HepG2 (cell line): ENCODE results near the gene ATP10A. TPM values are rescaled to one million over a fixed set of nuclear protein-coding genes. Genes with fewer than 3 reads are reported as not detected.

Source experiments
- ATAC-seq: fragments of 200-7000 bp; cut with Tn5 transposase; 3 replicates; pipeline ENCODE4 v1.9.1; 2020; ENCODE audit warnings: mild to moderate bottlenecking, moderate library complexity
- BruUV-seq: library from RNA; stranded (reverse); fragments of 400-500 nt; replicated peaks from 2 replicates; lab custom pipeline; 2021; lab: Mats Ljungman, UMichigan
- CTCF ChIA-PET: fragments of 300-600 bp; formaldehyde crosslinking; extraction: SDS; loops from one replicate; lab custom pipeline; 2021; ENCODE audit warnings: low total read pairs, inconsistent platforms, low intra/inter-chr PET ratio; lab: Yijun Ruan, JAX
- POLR2A ChIA-PET: fragments of 350-600 bp; sonication (Branson Sonifier 250); formaldehyde crosslinking; loops from one replicate; lab custom pipeline; 2020; ENCODE audit warnings: antibody characterized with exemption, inconsistent platforms; lab: Yijun Ruan, JAX
- DNase-seq: peaks from one replicate; pipeline ENCODE4 v3.0.0-alpha.2; 2015; ENCODE audit warnings: low spot score
- FAIRE-seq: peaks from 3 replicates; lab custom pipeline; 2011; peaks lifted over from hg19 to GRCh38; lab: Jason Lieb, UNC
- H2AFZ ChIP-seq: one replicate; pipeline ENCODE4 v1.6.1; 2011; ENCODE audit warnings: low read length, inconsistent platforms
- H3K27ac ChIP-seq: fragments of 300-600 bp; 3 replicates; pipeline ENCODE4 v1.8.0; 2011; ENCODE audit warnings: mixed run types, mild to moderate bottlenecking, mixed read lengths, low read length, inconsistent platforms; ENCODE audit not compliant: insufficient read depth; ENCODE audit errors: extremely low read length
- H3K27me3 ChIP-seq, 2 experiments: fragments of 200-600 bp in 1 of 2; 2 replicates in 1 of 2; 3 replicates in 1 of 2; pipeline versions ENCODE4 v1.6.0 to v1.8.0; 2011; ENCODE audit warnings: low read length in 2 of 2, mild to moderate bottlenecking in 2 of 2, moderate library complexity in 2 of 2, inconsistent platforms in 1 of 2; ENCODE audit not compliant: insufficient read depth in 2 of 2, control insufficient read depth in 1 of 2
- H3K36me3 ChIP-seq, 2 experiments: fragments of 200-600 bp in 1 of 2; replicated peaks in 1 of 2; 2 replicates in 1 of 2; 3 replicates in 1 of 2; pipeline versions ENCODE4 v1.5.1 to v1.8.0; 2011; ENCODE audit warnings: low read length in 2 of 2, inconsistent platforms in 1 of 2; ENCODE audit not compliant: insufficient read depth in 2 of 2, control insufficient read depth in 1 of 2
- H3K4me1 ChIP-seq: 2 replicates; pipeline ENCODE4 v1.5.1; 2012; ENCODE audit warnings: low read length, inconsistent platforms; ENCODE audit not compliant: insufficient read depth
- H3K4me2 ChIP-seq: 2 replicates; pipeline ENCODE4 v1.6.0; 2011; ENCODE audit warnings: low read depth, low read length, inconsistent platforms
- H3K4me3 ChIP-seq, 3 experiments: fragments of 200-600 bp in 1 of 3; sonication (generic), shearing (Covaris generic) in 1 of 3; replicated peaks in 1 of 3; 2 replicates each; pipeline ENCODE4 v1.5.1; 2011 to 2016; ENCODE audit warnings: low read length in 3 of 3, inconsistent platforms in 2 of 3, low read depth in 2 of 3, mild to moderate bottlenecking in 2 of 3, control low read depth in 1 of 3, mixed read lengths in 1 of 3; ENCODE audit not compliant: insufficient read depth in 1 of 3
- H3K79me2 ChIP-seq: one replicate; pipeline ENCODE4 v1.6.1; 2011; ENCODE audit warnings: low read length, inconsistent platforms; ENCODE audit not compliant: insufficient read depth
- H3K9ac ChIP-seq: 2 replicates; pipeline ENCODE4 v1.6.0; 2011; ENCODE audit warnings: mild to moderate bottlenecking, low read depth, low read length, inconsistent platforms; ENCODE audit not compliant: insufficient read depth
- H3K9me3 ChIP-seq: 2 replicates; pipeline ENCODE4 v1.5.1; 2012; ENCODE audit warnings: mild to moderate bottlenecking, low read length
- H4K20me1 ChIP-seq: 2 replicates; pipeline ENCODE4 v1.6.0; 2011; ENCODE audit warnings: inconsistent platforms, mild to moderate bottlenecking, low read length, moderate library complexity; ENCODE audit not compliant: insufficient read depth
- ATAD3A ChIP-seq: sonication (generic); formaldehyde crosslinking; IDR thresholded peaks from 2 replicates; pipeline ENCODE4 v1.4.0; 2020; ENCODE audit warnings: missing genetic modification reagents
- GPN1 ChIP-seq: sonication (generic); formaldehyde crosslinking; IDR thresholded peaks from 2 replicates; pipeline ENCODE4 v1.5.1; 2020; ENCODE audit warnings: missing genetic modification reagents, borderline replicate concordance
- KDM3A ChIP-seq: IDR thresholded peaks from 2 replicates; pipeline ENCODE4 v1.6.1; 2018; ENCODE audit warnings: low read depth, missing compliant biosample characterization
- ONECUT2 ChIP-seq: sonication (generic); formaldehyde crosslinking; IDR thresholded peaks from 2 replicates; pipeline ENCODE4 v1.4.0; 2020; ENCODE audit warnings: missing genetic modification reagents
- RFX5 ChIP-seq: IDR thresholded peaks from 2 replicates; pipeline ENCODE4 v1.6.1; 2011; ENCODE audit warnings: low read depth, low read length, improper control_type of control experiment
- STAT5B ChIP-seq: sonication (generic); formaldehyde crosslinking; IDR thresholded peaks from 2 replicates; pipeline ENCODE4 v1.4.0; 2020; ENCODE audit warnings: missing genetic modification reagents
- TMF1 ChIP-seq: sonication (generic); formaldehyde crosslinking; IDR thresholded peaks from 2 replicates; pipeline ENCODE4 v1.8.1; 2022; ENCODE audit warnings: low read depth, missing genetic modification reagents
- ZBTB8A ChIP-seq: sonication (generic); formaldehyde crosslinking; IDR thresholded peaks from 2 replicates; pipeline ENCODE4 v1.4.0; 2020; ENCODE audit warnings: mild to moderate bottlenecking, low read depth, missing genetic modification reagents, borderline replicate concordance
- ZNF101 ChIP-seq: sonication (generic); formaldehyde crosslinking; IDR thresholded peaks from 2 replicates; pipeline ENCODE4 v1.4.0; 2020; ENCODE audit warnings: mild to moderate bottlenecking, low read depth, missing genetic modification reagents, borderline replicate concordance
- ZNF572 ChIP-seq: sonication (generic); formaldehyde crosslinking; IDR thresholded peaks from 2 replicates; pipeline ENCODE4 v1.5.1; 2020; ENCODE audit warnings: mild to moderate bottlenecking, missing genetic modification reagents
- ZNF629 ChIP-seq: sonication (generic); formaldehyde crosslinking; conservative IDR thresholded peaks from 2 replicates; pipeline ENCODE4 v1.5.0; 2020; ENCODE audit warnings: missing genetic modification reagents
- WGBS: methylation state at CpG from one replicate; pipeline ENCODE4 v1.1.6; 2017; ENCODE audit warnings: low lambda C conversion rate; 5-methylcytosine and 5-hydroxymethylcytosine counted together
- in situ Hi-C: cut with HindIII; loops from 2 replicates; pipeline ENCODE4 v1.10.0; 2017; ENCODE audit warnings: low pct_unique_long_range_greater_than_20kb; ENCODE audit not compliant: extremely low pct_ligation_motif_present
- intact Hi-C: fragments of 100-400 bp; cut with micrococcal nuclease; formaldehyde crosslinking; loops from one replicate; pipeline ENCODE4 v1.10.0; 2022; ENCODE audit not compliant: unreplicated experiment
- polyA plus RNA-seq, 8 experiments: library from polyadenylated mRNA; depleted of rRNA in 3 of 8; stranded (reverse) in 7 of 8; unstranded in 1 of 8; fragments of >200 nt; fragmentation: Illumina TruSeq in 4 of 8; extraction: Trizol in 4 of 8; gene quantifications; 2 replicates each; pipeline versions ENCODE4 v1.2.1 to v1.2.3, GENCODE V29; 2011 to 2016; ENCODE audit warnings: low read depth in 4 of 8, missing spikeins in 1 of 8, mixed read lengths in 1 of 8; ENCODE audit not compliant: insufficient read depth in 1 of 8
- total RNA-seq, 5 experiments: library from RNA; depleted of rRNA; stranded (reverse); fragments of >200 nt; fragmentation: Illumina TruSeq; extraction: Trizol; gene quantifications; 2 replicates each; pipeline ENCODE4 v1.2.3, GENCODE V29; 2016; ENCODE audit warnings: low read depth in 1 of 5
- TF ChIP-seq, protein P1 (sequence below): sonication (generic); formaldehyde crosslinking; IDR thresholded peaks from 2 replicates; pipeline ENCODE4 v1.8.0; 2022; ENCODE audit warnings: missing genetic modification reagents, mild to moderate bottlenecking, moderate library complexity, borderline replicate concordance
- TF ChIP-seq, protein P2 (sequence below): sonication (generic); formaldehyde crosslinking; IDR thresholded peaks from 2 replicates; pipeline ENCODE4 v1.4.0; 2020; ENCODE audit warnings: mild to moderate bottlenecking, missing genetic modification reagents
- TF ChIP-seq, protein P3 (sequence below): sonication (generic); formaldehyde crosslinking; IDR thresholded peaks from 2 replicates; pipeline ENCODE4 v1.9.0; 2021; ENCODE audit warnings: missing genetic modification reagents, mild to moderate bottlenecking, borderline replicate concordance
- TF ChIP-seq, protein P4 (sequence below): sonication (generic); formaldehyde crosslinking; IDR thresholded peaks from 2 replicates; pipeline ENCODE4 v1.4.0; 2020; ENCODE audit warnings: mild to moderate bottlenecking, low read depth, missing genetic modification reagents

Gene ATP10A
- total and polyA plus RNA-seq, 2 of the 13 experiments (the other 11 are each of a cell fraction or from before 2014, with no cell fraction given) = 0.58 to 4.2 TPM

DNA sequence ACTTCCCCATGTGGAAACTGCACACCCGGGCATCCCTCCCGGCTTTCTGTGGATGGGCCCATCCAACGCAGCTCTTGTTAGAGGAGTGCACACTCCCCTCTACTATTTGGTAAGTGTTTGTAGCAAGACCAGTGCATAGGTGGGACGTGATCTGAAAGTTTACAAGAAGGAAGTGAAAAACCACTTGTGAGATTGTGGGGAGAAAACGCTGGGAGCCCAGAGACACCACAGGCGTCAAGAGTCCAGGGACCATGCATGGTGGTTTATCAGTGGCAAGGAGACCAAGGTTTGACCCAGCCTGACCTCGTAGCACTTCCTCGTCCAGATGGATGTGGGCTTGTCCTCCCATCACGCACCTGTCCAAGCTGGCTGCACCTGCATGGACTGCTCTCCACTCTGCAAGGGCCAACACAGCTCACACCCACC is 51.6 kb downstream of the ATP10A start (continued):
- TF ChIP-seq, protein P1, sequence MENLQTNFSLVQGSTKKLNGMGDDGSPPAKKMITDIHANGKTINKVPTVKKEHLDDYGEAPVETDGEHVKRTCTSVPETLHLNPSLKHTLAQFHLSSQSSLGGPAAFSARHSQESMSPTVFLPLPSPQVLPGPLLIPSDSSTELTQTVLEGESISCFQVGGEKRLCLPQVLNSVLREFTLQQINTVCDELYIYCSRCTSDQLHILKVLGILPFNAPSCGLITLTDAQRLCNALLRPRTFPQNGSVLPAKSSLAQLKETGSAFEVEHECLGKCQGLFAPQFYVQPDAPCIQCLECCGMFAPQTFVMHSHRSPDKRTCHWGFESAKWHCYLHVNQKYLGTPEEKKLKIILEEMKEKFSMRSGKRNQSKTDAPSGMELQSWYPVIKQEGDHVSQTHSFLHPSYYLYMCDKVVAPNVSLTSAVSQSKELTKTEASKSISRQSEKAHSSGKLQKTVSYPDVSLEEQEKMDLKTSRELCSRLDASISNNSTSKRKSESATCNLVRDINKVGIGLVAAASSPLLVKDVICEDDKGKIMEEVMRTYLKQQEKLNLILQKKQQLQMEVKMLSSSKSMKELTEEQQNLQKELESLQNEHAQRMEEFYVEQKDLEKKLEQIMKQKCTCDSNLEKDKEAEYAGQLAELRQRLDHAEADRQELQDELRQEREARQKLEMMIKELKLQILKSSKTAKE = no peak
- TF ChIP-seq ATAD3A (CRISPR knock-in tag) (no peak), GPN1 (CRISPR knock-in tag) (no peak), ZBTB8A (CRISPR knock-in tag) (no peak)
- TF ChIP-seq, protein P2, sequence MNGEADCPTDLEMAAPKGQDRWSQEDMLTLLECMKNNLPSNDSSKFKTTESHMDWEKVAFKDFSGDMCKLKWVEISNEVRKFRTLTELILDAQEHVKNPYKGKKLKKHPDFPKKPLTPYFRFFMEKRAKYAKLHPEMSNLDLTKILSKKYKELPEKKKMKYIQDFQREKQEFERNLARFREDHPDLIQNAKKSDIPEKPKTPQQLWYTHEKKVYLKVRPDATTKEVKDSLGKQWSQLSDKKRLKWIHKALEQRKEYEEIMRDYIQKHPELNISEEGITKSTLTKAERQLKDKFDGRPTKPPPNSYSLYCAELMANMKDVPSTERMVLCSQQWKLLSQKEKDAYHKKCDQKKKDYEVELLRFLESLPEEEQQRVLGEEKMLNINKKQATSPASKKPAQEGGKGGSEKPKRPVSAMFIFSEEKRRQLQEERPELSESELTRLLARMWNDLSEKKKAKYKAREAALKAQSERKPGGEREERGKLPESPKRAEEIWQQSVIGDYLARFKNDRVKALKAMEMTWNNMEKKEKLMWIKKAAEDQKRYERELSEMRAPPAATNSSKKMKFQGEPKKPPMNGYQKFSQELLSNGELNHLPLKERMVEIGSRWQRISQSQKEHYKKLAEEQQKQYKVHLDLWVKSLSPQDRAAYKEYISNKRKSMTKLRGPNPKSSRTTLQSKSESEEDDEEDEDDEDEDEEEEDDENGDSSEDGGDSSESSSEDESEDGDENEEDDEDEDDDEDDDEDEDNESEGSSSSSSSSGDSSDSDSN (CRISPR knock-in tag) = no peak
- TF ChIP-seq, protein P3, sequence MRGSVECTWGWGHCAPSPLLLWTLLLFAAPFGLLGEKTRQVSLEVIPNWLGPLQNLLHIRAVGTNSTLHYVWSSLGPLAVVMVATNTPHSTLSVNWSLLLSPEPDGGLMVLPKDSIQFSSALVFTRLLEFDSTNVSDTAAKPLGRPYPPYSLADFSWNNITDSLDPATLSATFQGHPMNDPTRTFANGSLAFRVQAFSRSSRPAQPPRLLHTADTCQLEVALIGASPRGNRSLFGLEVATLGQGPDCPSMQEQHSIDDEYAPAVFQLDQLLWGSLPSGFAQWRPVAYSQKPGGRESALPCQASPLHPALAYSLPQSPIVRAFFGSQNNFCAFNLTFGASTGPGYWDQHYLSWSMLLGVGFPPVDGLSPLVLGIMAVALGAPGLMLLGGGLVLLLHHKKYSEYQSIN (CRISPR knock-in tag) = no peak

DNA sequence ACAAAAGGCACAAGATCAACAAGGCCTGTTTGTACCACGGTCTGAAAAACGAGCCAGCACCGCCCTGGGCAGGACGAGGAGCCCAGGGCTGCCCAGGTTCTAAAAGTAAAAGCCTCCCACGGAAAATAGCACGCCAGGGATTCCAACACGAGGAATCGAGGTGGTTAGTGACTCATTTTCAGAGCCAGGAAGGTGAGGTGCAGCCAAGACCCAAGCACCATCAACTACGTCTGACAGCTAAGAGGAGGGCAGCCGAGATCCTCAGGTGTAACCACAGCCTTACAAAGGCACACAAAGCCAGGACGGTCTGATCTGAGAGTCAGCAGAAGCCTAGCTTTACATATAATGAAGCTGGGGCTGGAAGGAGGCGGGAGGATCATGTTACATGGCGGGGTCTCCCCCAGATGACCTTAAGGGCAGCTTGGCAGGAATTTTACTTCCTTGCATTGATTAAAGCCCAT is 52.5 kb downstream of the ATP10A start:
- ChIA-PET CTCF (no interaction called here), POLR2A (no interaction called here)
- 31% methylated on average over 9 of the region's 13 CpGs for WGBS
- FAIRE-seq (no peak), ATAC-seq (peak; percentile 29; the same call in 1 of the 3 replicates), DNase-seq (no peak)
- Histone ChIP-seq H3K36me3 (no peaks in the 10 kb centered on the region), H3K9me3 (no peaks in the 10 kb centered on the region), H4K20me1 (no peaks in the 10 kb centered on the region), H3K79me2 (no peaks in the 10 kb centered on the region), H3K4me1 (no peaks in the 10 kb centered on the region), H3K4me3 (no peak overlapping the region), H3K27me3 (no peaks in the 10 kb centered on the region; a peak in 1 of 5 replicates), H2AFZ (no peak overlapping the region), H3K27ac (no peak overlapping the region), H3K9ac (no peak overlapping the region), H3K4me2 (no peak overlapping the region)
- intact Hi-C loops = no loop called here
- no TSS peak for BruUV-seq
- in situ Hi-C loops = no loop called here
- TF ChIP-seq TMF1 (no peak), STAT5B (CRISPR knock-in tag) (no peak), ZNF101 (CRISPR knock-in tag) (no peak), KDM3A (no peak), RFX5 (no peak), ZNF629 (no peak), ONECUT2 (CRISPR knock-in tag) (no peak), ZNF572 (no peak)
- TF ChIP-seq, protein P4, sequence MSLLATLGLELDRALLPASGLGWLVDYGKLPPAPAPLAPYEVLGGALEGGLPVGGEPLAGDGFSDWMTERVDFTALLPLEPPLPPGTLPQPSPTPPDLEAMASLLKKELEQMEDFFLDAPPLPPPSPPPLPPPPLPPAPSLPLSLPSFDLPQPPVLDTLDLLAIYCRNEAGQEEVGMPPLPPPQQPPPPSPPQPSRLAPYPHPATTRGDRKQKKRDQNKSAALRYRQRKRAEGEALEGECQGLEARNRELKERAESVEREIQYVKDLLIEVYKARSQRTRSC (CRISPR knock-in tag) = no peak
